GM23338 (cell line): ENCODE data around the gene HERPUD1. TPM values are rescaled to one million over a fixed set of nuclear protein-coding genes. Genes with fewer than 3 reads are reported as not detected.

Source experiments
- ATAC-seq: fragments of 200-7000 bp; cut with Tn5 transposase; 3 replicates; pipeline ENCODE4 v1.9.1; 2020
- DNase-seq: peaks from one replicate; pipeline ENCODE4 v3.0.0-alpha.2; 2015; ENCODE audit warnings: low spot score
- H2AFZ ChIP-seq: fragments of 200-600 bp; sonication (generic); 2 replicates; pipeline ENCODE4 v1.8.0; 2016; ENCODE audit warnings: antibody characterized with exemption, mild to moderate bottlenecking, moderate library complexity
- H3F3A ChIP-seq: fragments of 200-600 bp; sonication (generic); replicated peaks from 2 replicates; pipeline ENCODE4 v1.8.0; 2017; ENCODE audit warnings: antibody characterized with exemption, mixed run types, low read depth
- H3K27ac ChIP-seq: fragments of 200-600 bp; sonication (generic); 2 replicates; pipeline ENCODE4 v1.6.1; 2016; ENCODE audit warnings: low read depth
- H3K27me3 ChIP-seq: fragments of 200-600 bp; sonication (generic); 2 replicates; pipeline ENCODE4 v1.8.0; 2016; ENCODE audit warnings: mild to moderate bottlenecking, mixed run types, moderate library complexity; ENCODE audit not compliant: insufficient read depth
- H3K36me3 ChIP-seq: fragments of 200-600 bp; sonication (generic); 2 replicates; pipeline ENCODE4 v1.8.0; 2016; ENCODE audit warnings: mild to moderate bottlenecking; ENCODE audit not compliant: insufficient read depth
- H3K4me1 ChIP-seq: fragments of 200-600 bp; sonication (generic); 2 replicates; pipeline ENCODE4 v1.8.0; 2016; ENCODE audit warnings: mild to moderate bottlenecking, moderate library complexity; ENCODE audit not compliant: insufficient read depth
- H3K4me2 ChIP-seq: fragments of 200-600 bp; sonication (generic); 2 replicates; pipeline ENCODE4 v1.7.1; 2017; ENCODE audit warnings: mixed run types
- H3K4me3 ChIP-seq: fragments of 200-600 bp; sonication (generic); 2 replicates; pipeline ENCODE4 v1.6.1; 2016; ENCODE audit warnings: mixed run types
- H3K79me2 ChIP-seq: fragments of 200-600 bp; sonication (generic); replicated peaks from 2 replicates; pipeline ENCODE4 v1.8.0; 2017; ENCODE audit warnings: mild to moderate bottlenecking; ENCODE audit not compliant: insufficient read depth
- H3K9me2 ChIP-seq: fragments of 200-600 bp; sonication (generic); 2 replicates; pipeline ENCODE4 v1.8.0; 2017; ENCODE audit not compliant: insufficient read depth
- H4K20me1 ChIP-seq: fragments of 200-600 bp; sonication (generic); replicated peaks from 2 replicates; pipeline ENCODE4 v1.8.0; 2017; ENCODE audit warnings: mild to moderate bottlenecking; ENCODE audit not compliant: insufficient read depth
- H3K27ac Mint-ChIP-seq: 2 replicates; pipeline ENCODE4 v1.8.0; 2020; ENCODE audit warnings: inconsistent platforms, mild to moderate bottlenecking, moderate library complexity, mixed read lengths
- H3K27me3 Mint-ChIP-seq: 3 replicates; pipeline ENCODE4 v1.8.0; 2022; ENCODE audit warnings: low read depth, mild to moderate bottlenecking, moderate library complexity, mixed read lengths, inconsistent platforms; ENCODE audit not compliant: insufficient read depth, poor library complexity
- H3K36me3 Mint-ChIP-seq: 3 replicates; pipeline ENCODE4 v1.8.0; 2021; ENCODE audit warnings: low read depth, mild to moderate bottlenecking, inconsistent platforms, moderate library complexity, mixed read lengths
- H3K4me1 Mint-ChIP-seq: 3 replicates; pipeline ENCODE4 v1.8.0; 2020; ENCODE audit warnings: mild to moderate bottlenecking, inconsistent platforms, mixed read lengths
- H3K4me3 Mint-ChIP-seq: 3 replicates; pipeline ENCODE4 v1.8.0; 2021; ENCODE audit warnings: moderate library complexity, mild to moderate bottlenecking, inconsistent platforms, mixed read lengths
- H3K9me3 Mint-ChIP-seq: 3 replicates; pipeline ENCODE4 v1.8.0; 2020; ENCODE audit warnings: moderate library complexity, mild to moderate bottlenecking, inconsistent platforms, mixed read lengths
- CREB1 ChIP-seq: fragments of 250-450 bp; sonication (Bioruptor Pico); IDR thresholded peaks from 2 replicates; pipeline ENCODE4 v1.5.0; 2020; ENCODE audit warnings: low read depth, mild to moderate bottlenecking, moderate library complexity
- EZH2phosphoT487 ChIP-seq: fragments of 200-600 bp; sonication (generic); IDR thresholded peaks from one replicate; pipeline ENCODE4 v1.8.1; 2018; ENCODE audit warnings: antibody characterized with exemption; ENCODE audit not compliant: unreplicated experiment
- JUNB ChIP-seq: IDR thresholded peaks from one replicate; pipeline ENCODE4 v1.6.1; 2016; ENCODE audit warnings: antibody characterized with exemption; ENCODE audit not compliant: unreplicated experiment
- POLR2AphosphoS5 ChIP-seq: IDR thresholded peaks from 2 replicates; pipeline ENCODE4 v1.6.1; 2016; ENCODE audit warnings: antibody characterized with exemption, low read depth
- STAT1 ChIP-seq: IDR thresholded peaks from one replicate; pipeline ENCODE4 v1.6.1; 2016; ENCODE audit warnings: antibody characterized with exemption; ENCODE audit not compliant: unreplicated experiment
- polyA plus RNA-seq: library from polyadenylated mRNA; unstranded; fragments of >200 nt; fragmentation: Nextera tagmentation; extraction: Ambion mirVana; gene quantifications from 2 replicates; pipeline ENCODE4 v1.2.1, GENCODE V29; 2016
- total RNA-seq: library from RNA; depleted of rRNA; stranded (reverse); fragments of >200 nt; shearing (Covaris generic); gene quantifications from 2 replicates; pipeline ENCODE4 v1.2.3, GENCODE V29; 2014
- TF ChIP-seq, protein P1 (sequence below): fragments of 250-450 bp; sonication (Bioruptor Pico); IDR thresholded peaks from 2 replicates; pipeline ENCODE4 v1.5.0; 2020; ENCODE audit warnings: mild to moderate bottlenecking, moderate library complexity
- TF ChIP-seq, protein P2 (sequence below): IDR thresholded peaks from 2 replicates; pipeline ENCODE4 v1.6.1; 2016; ENCODE audit warnings: antibody characterized with exemption
- TF ChIP-seq, protein P3 (sequence below), 2 experiments: fragments of 200-600 bp in 1 of 2; sonication (generic) in 1 of 2; conservative IDR thresholded peaks; 2 replicates each; pipeline versions ENCODE4 v1.5.1 to v1.6.1; 2016 to 2017; ENCODE audit warnings: antibody characterized with exemption in 2 of 2, low read depth in 2 of 2, mild to moderate bottlenecking in 2 of 2, moderate library complexity in 1 of 2

Gene HERPUD1
- total and polyA plus RNA-seq, 2 experiments from 2014 or later: 41.1 to 44.1 TPM

DNA sequence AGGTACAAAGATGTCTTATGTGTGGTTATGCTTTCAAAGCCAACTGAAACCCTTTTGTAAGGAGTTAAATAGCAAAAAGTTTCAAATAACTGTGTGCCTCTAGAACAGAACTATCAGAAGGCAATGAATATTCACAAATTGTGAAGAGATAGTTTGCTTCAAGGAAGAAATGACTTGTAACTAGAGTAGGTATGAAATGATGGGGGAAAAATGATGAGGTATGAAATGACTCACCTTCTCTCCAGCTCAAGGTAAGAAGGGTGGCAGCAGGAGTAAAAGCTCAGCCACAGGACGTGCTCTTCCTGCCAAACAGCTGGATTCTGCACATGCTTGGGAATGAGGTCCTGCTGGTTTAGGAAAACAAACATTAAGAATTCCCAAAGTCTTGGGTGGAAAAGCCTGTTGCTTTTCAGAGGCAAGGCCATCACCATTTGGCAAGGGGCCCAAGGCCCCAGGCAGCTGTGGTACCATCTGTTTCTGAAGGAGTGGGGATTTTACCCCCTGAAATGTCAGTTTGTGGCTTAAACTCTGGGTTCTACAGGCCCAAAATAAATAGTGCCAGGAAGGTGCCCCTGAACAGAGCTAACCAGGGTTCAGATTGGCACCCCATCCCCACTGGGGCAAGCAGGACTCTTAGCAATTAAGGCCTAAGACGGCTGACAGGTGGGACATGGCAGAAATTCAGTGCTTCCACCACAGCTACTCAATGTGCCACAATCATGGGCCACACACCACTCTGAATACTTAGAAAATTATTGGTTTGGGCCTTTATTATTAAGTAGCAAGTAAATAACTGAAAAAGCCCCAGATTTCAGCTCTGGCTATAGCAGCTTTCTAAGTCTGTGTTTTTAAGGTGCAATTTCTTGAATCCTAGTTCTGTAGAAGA, 13.3 kb downstream of the HERPUD1 start (continued):
- TF ChIP-seq, protein P1, sequence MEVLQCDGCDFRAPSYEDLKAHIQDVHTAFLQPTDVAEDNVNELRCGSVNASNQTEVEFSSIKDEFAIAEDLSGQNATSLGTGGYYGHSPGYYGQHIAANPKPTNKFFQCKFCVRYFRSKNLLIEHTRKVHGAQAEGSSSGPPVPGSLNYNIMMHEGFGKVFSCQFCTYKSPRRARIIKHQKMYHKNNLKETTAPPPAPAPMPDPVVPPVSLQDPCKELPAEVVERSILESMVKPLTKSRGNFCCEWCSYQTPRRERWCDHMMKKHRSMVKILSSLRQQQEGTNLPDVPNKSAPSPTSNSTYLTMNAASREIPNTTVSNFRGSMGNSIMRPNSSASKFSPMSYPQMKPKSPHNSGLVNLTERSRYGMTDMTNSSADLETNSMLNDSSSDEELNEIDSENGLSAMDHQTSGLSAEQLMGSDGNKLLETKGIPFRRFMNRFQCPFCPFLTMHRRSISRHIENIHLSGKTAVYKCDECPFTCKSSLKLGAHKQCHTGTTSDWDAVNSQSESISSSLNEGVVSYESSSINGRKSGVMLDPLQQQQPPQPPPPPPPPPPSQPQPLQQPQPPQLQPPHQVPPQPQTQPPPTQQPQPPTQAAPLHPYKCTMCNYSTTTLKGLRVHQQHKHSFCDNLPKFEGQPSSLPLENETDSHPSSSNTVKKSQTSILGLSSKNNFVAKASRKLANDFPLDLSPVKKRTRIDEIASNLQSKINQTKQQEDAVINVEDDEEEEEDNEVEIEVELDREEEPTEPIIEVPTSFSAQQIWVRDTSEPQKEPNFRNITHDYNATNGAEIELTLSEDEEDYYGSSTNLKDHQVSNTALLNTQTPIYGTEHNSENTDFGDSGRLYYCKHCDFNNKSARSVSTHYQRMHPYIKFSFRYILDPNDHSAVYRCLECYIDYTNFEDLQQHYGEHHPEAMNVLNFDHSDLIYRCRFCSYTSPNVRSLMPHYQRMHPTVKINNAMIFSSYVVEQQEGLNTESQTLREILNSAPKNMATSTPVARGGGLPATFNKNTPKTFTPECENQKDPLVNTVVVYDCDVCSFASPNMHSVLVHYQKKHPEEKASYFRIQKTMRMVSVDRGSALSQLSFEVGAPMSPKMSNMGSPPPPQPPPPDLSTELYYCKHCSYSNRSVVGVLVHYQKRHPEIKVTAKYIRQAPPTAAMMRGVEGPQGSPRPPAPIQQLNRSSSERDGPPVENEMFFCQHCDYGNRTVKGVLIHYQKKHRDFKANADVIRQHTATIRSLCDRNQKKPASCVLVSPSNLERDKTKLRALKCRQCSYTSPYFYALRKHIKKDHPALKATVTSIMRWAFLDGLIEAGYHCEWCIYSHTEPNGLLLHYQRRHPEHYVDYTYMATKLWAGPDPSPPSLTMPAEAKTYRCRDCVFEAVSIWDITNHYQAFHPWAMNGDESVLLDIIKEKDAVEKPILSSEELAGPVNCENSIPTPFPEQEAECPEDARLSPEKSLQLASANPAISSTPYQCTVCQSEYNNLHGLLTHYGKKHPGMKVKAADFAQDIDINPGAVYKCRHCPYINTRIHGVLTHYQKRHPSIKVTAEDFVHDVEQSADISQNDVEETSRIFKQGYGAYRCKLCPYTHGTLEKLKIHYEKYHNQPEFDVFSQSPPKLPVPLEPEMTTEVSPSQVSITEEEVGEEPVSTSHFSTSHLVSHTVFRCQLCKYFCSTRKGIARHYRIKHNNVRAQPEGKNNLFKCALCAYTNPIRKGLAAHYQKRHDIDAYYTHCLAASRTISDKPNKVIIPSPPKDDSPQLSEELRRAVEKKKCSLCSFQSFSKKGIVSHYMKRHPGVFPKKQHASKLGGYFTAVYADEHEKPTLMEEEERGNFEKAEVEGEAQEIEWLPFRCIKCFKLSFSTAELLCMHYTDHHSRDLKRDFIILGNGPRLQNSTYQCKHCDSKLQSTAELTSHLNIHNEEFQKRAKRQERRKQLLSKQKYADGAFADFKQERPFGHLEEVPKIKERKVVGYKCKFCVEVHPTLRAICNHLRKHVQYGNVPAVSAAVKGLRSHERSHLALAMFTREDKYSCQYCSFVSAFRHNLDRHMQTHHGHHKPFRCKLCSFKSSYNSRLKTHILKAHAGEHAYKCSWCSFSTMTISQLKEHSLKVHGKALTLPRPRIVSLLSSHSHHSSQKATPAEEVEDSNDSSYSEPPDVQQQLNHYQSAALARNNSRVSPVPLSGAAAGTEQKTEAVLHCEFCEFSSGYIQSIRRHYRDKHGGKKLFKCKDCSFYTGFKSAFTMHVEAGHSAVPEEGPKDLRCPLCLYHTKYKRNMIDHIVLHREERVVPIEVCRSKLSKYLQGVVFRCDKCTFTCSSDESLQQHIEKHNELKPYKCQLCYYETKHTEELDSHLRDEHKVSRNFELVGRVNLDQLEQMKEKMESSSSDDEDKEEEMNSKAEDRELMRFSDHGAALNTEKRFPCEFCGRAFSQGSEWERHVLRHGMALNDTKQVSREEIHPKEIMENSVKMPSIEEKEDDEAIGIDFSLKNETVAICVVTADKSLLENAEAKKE (CRISPR knock-in tag): no peak
- TF ChIP-seq EZH2phosphoT487: no peak

DNA sequence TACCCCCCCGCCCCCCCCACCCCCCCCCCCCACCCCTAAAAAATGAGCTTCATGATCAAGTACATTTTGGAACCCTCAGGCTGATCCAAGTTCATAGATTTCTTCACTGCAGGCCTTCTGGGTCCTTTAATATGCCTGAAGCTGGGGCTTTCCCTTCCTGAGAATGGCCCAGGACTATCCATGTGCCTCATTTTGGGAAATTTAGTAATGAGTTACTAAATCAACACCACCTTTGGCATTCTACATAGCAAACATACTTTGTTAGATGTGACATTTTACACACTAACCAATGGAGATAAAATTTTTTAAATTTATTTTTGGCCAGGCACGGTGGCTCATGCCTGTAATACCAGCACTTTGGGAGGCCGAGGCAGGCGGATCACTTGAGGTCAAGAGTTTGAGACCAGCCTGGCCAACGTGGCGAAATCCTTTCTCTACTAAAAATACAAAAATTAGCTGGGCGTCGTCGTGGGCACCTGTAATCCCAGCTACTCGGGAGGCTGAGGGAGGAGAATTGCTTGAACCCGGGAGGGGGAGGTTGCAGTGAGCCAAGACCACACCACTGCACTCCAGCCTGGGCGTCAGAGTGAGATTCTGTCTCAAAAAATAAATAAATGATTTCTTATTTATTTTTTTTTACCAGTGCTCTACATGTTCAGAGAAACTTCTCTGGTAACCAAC, 14.0 kb downstream of the HERPUD1 start:
- Mint-ChIP-seq H3K9me3 (no peaks in the 10 kb centered on the region), H3K4me1 (peaks cover 13% of the 10 kb centered on the region), H3K4me3 (no peak overlapping the region), H3K36me3 (peaks cover 39% of the 10 kb centered on the region), H3K27ac (no peak overlapping the region), H3K27me3 (peaks cover 7% of the 10 kb centered on the region)
- DNase-seq (no peak), ATAC-seq (no peak)
- Histone ChIP-seq H3K36me3 (peaks cover 31% of the 10 kb centered on the region), H3K27ac (peak overlapping the region; percentile 63; the same call in 1 of the 2 replicates), H3K27me3 (no peaks in the 10 kb centered on the region), H3K4me2 (no peak overlapping the region), H3K4me1 (no peaks in the 10 kb centered on the region), H2AFZ (no peak overlapping the region), H3K79me2 (no peaks in the 10 kb centered on the region), H3F3A (no peaks in the 10 kb centered on the region), H3K4me3 (no peak overlapping the region), H3K9me2 (no peaks in the 10 kb centered on the region), H4K20me1 (peaks cover 5% of the 10 kb centered on the region; the same call in 1 of the 2 replicates)
- no peak for TF ChIP-seq STAT1
- TF ChIP-seq, protein P2, sequence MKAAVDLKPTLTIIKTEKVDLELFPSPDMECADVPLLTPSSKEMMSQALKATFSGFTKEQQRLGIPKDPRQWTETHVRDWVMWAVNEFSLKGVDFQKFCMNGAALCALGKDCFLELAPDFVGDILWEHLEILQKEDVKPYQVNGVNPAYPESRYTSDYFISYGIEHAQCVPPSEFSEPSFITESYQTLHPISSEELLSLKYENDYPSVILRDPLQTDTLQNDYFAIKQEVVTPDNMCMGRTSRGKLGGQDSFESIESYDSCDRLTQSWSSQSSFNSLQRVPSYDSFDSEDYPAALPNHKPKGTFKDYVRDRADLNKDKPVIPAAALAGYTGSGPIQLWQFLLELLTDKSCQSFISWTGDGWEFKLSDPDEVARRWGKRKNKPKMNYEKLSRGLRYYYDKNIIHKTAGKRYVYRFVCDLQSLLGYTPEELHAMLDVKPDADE: no peak
- TF ChIP-seq, protein P3, sequence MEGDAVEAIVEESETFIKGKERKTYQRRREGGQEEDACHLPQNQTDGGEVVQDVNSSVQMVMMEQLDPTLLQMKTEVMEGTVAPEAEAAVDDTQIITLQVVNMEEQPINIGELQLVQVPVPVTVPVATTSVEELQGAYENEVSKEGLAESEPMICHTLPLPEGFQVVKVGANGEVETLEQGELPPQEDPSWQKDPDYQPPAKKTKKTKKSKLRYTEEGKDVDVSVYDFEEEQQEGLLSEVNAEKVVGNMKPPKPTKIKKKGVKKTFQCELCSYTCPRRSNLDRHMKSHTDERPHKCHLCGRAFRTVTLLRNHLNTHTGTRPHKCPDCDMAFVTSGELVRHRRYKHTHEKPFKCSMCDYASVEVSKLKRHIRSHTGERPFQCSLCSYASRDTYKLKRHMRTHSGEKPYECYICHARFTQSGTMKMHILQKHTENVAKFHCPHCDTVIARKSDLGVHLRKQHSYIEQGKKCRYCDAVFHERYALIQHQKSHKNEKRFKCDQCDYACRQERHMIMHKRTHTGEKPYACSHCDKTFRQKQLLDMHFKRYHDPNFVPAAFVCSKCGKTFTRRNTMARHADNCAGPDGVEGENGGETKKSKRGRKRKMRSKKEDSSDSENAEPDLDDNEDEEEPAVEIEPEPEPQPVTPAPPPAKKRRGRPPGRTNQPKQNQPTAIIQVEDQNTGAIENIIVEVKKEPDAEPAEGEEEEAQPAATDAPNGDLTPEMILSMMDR (conservative IDR thresholded peaks at IDR 0.05; ENCODE audit: low read depth in 2 of 2): no peak
- TF ChIP-seq CREB1 (CRISPR knock-in tag): no peak
- no peak for TF ChIP-seq JUNB
- TF ChIP-seq POLR2AphosphoS5: no peak
- no peak for TF ChIP-seq EZH2phosphoT487
